GM12873 (cell line): Measurements from ENCODE around the gene RASSF8.

ENCODE experiments used
- TF ChIP-seq, protein P1 (sequence below): IDR thresholded peaks from 2 replicates; pipeline ENCODE4 v1.5.1; 2012; ENCODE audit warnings: low read depth, mild to moderate bottlenecking, moderate library complexity, low read length, control low read depth; ENCODE audit not compliant: insufficient read depth; ENCODE audit errors: missing control alignments

The RASSF8 gene

DNA sequence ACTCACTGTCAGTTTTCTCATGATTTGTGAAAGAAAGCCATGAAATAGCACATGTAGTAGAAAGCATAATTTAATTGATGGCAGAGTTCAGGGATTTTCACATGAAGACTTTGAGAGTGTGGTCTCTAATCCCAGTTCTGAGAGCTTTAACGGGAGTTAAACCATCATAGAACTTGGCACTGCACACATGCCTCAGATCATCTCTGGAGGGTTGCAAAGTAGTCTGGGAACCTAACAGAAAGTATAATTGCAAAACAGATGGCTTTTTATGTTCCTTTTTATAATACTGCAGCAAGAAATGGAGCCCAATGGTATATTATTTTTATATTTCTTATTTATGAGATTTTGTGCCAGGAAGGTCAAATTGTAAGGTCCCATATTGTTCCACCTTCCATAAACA is 88.4 kb downstream of the RASSF8 start:
- TF ChIP-seq, protein P1, sequence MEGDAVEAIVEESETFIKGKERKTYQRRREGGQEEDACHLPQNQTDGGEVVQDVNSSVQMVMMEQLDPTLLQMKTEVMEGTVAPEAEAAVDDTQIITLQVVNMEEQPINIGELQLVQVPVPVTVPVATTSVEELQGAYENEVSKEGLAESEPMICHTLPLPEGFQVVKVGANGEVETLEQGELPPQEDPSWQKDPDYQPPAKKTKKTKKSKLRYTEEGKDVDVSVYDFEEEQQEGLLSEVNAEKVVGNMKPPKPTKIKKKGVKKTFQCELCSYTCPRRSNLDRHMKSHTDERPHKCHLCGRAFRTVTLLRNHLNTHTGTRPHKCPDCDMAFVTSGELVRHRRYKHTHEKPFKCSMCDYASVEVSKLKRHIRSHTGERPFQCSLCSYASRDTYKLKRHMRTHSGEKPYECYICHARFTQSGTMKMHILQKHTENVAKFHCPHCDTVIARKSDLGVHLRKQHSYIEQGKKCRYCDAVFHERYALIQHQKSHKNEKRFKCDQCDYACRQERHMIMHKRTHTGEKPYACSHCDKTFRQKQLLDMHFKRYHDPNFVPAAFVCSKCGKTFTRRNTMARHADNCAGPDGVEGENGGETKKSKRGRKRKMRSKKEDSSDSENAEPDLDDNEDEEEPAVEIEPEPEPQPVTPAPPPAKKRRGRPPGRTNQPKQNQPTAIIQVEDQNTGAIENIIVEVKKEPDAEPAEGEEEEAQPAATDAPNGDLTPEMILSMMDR = no peak

DNA sequence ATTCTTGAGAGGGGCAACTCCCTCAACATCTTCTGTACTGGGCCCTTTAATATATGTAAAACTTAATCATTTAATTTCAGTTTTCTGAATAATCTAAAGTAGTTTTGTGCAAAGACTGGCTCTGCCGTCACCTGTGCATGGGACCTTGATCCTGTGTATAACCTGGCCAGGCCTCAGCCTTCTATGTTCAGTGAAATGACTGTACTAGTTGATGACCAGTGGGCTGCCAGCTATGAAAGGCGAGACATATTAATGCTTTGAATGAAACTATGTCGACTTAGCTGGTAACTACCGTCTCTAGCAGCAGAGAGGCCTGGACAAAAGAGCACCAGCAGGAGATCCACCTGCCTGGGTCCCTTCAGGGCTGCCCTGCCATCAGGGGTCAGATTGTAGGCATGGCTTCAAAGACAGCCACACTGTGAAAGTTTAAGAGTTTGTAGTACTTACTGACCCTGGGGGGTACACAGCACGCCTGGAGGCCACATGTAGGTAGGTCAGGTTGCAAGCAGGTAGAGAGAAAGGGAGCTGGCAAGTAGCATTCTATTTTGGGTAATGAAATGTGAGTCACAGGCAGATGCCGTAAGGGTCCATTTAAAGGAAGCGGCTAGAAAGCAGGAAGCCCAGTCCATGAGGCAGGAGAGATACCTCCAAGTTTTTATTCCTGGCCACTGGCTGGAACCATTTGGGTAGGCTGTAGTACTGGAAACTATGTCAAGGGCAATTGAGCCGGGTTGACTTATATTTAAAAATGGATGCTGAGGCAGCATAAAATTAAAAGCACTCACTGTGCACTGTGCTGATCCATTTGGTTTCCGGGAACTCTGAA is 89.1 kb downstream of the RASSF8 start:
- TF ChIP-seq, protein P1 = peak; percentile 15

DNA sequence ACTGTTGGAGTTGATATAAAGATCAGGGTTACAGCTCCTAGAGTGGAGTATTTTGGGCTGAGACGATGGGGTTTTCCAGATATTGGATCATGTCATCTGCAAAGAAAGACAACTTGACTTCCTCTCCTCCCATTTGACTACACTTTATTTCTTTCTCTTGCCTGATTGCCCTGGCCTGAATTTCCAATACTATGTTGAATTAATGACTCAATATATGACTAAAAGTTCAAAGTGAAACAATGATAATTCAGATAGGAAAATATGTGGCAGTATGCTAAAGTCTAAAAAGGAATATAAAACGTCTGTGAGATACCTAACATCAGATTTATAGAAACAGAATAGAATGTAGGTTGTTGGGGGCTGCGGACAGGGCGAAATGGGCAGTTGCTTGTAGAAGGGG is 94.2 kb downstream of the RASSF8 start:
- TF ChIP-seq, protein P1 = no peak

DNA sequence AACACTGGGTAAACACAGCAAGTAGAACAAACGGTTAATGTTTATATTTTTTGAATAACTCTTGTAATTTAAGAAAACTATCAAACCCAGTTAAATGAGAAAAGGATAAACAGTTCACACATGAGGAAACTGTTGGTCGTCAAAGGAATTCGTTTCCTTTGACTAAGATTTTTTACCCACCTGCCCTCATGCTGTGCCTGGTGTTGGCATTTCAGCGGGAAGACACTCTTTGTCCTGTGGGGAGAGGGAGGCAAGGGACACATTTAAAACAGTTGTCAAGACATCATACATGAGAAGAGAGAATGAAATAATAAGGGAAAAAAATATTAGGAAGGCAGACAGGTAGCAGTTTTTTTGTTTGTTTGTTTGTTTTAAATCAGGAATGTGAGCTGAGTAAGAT is 95.9 kb downstream of the RASSF8 start:
- TF ChIP-seq, protein P1 = no peak

DNA sequence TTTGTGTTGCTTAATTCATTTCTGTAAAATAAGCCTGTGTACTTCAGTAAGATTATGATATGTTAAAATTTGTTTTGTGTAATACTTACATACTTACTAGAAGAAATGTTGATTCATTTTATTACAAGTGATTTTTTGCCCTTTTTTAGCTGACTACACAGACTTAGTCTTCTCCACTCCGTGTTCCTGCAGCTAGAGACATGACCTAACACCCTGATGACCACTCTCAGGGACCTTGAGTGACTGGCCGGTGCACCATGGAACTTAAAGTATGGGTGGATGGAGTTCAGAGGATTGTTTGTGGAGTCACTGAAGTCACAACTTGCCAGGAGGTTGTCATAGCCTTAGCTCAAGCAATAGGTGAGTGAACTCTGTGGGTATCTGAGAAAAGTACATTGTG is 96.6 kb downstream of the RASSF8 start:
- TF ChIP-seq, protein P1 = no peak

DNA sequence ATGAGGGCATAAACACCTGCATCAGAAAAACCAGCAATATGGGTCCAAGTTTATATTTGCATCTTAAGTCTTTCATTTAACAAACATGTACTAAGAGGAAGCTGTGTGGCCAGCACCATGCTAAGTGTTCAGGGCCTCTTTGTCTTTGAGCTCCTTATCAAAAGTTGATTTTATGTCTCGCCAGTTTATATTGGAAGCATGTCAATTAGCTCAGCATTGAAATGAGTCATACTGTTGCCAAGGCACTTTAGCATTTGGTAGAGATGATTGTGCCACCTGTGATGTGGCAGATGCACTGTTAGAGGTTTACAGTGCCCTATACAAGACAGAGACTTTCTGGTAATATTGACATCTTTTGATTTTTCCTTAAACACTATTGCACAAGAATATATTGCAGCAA is 97.9 kb downstream of the RASSF8 start:
- TF ChIP-seq, protein P1 = no peak

DNA sequence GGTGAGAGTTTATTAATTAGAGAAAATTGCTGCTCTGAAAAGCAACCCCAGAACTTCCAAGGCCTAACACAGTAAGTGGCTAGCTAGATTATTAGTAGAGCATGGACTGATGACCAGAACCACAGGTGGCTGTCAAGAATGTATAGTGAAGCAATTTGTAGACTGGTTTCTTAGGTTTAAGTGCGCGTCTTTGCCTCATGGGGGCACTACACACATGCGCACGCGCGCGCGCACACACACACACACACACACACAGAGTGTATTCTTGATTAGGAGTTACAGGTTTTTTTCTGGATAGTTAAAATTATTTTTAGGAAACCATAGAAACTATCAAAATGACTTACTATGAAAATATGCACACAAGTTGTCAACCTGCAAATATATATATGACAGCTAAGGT is 99.8 kb downstream of the RASSF8 start:
- TF ChIP-seq, protein P1 = peak; percentile 17

DNA sequence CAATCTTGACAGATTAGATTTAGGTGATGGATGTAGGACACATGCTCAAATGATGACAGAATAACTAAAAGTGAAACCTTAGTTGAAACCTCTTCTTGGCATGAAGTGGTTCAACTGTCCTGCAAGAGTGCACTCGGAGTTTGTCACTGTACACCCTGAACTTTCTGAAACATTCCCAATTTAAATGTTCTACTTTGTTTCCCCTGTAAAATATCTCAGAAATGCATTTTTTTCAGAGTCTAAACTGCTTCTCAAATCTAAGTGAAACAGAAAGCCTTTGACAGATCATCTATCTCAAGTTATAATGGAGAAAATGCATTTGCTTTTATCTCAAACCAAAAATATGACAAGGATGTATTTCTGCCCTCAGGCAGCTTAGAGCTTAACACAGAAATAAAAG is 100.3 kb downstream of the RASSF8 start:
- TF ChIP-seq, protein P1 = no peak
